Prostate gland (tissue), 2 donors: ENCODE measurements around the gene SCYGR7.
"Not testable (repeated sequence)": the region's sequence is repeated elsewhere in the genome, so short reads cannot be mapped to it uniquely, and the experiment has no call there.

Experiments used
- POLR2AphosphoS5 ChIP-seq: sonication (generic); formaldehyde crosslinking; IDR thresholded peaks from one replicate; pipeline ENCODE4 v1.6.1; 2017; ENCODE audit warnings: antibody characterized with exemption
- TF ChIP-seq, protein P1 (sequence below), 4 experiments: fragments of 200-600 bp in 2 of 4; fragments of 450-650 bp in 2 of 4; sonication (generic) in 2 of 4; IDR thresholded peaks; 1 replicate in 3 of 4; 2 replicates in 1 of 4; pipeline ENCODE4 v1.5.1; 2016 to 2019; ENCODE audit warnings: antibody characterized with exemption in 4 of 4, mild to moderate bottlenecking in 2 of 4, moderate library complexity in 2 of 4

DNA sequence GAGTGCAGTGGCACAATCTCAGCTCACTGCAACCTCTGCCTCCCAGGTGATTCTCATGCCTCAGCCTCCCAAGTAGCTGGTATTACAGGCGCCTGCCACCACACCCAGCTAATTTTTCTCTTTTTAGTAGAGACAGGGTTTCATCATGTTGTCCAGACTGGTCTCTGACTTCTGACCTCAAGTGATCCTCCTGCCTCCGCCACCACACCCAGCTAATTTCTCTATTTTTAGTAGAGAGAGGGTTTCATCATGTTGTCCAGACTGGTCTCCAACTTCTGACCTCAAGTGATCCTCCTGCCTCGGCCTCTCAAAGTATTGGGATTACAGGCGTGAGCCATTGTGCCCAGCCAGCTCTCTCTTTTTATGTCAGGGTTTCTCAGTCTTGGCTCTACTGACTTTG, 28.1 kb downstream of the SCYGR7 start:
- TF ChIP-seq, protein P1, sequence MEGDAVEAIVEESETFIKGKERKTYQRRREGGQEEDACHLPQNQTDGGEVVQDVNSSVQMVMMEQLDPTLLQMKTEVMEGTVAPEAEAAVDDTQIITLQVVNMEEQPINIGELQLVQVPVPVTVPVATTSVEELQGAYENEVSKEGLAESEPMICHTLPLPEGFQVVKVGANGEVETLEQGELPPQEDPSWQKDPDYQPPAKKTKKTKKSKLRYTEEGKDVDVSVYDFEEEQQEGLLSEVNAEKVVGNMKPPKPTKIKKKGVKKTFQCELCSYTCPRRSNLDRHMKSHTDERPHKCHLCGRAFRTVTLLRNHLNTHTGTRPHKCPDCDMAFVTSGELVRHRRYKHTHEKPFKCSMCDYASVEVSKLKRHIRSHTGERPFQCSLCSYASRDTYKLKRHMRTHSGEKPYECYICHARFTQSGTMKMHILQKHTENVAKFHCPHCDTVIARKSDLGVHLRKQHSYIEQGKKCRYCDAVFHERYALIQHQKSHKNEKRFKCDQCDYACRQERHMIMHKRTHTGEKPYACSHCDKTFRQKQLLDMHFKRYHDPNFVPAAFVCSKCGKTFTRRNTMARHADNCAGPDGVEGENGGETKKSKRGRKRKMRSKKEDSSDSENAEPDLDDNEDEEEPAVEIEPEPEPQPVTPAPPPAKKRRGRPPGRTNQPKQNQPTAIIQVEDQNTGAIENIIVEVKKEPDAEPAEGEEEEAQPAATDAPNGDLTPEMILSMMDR (IDR thresholded peaks at IDR 0.05): not testable (repeated sequence)
- TF ChIP-seq POLR2AphosphoS5: not testable (repeated sequence)
